HG03196 (cell line): ENCODE results near the gene AHNAK.
"Not testable (repeated sequence)": the region's sequence is repeated elsewhere in the genome, so short reads cannot be mapped to it uniquely, and the experiment has no call there.

Experiments
- ATAC-seq: cut with Tn5 transposase; IDR thresholded peaks from one replicate; pipeline ENCODE4 v1.9.1; 2021; ENCODE audit not compliant: unreplicated experiment

The AHNAK gene

DNA sequence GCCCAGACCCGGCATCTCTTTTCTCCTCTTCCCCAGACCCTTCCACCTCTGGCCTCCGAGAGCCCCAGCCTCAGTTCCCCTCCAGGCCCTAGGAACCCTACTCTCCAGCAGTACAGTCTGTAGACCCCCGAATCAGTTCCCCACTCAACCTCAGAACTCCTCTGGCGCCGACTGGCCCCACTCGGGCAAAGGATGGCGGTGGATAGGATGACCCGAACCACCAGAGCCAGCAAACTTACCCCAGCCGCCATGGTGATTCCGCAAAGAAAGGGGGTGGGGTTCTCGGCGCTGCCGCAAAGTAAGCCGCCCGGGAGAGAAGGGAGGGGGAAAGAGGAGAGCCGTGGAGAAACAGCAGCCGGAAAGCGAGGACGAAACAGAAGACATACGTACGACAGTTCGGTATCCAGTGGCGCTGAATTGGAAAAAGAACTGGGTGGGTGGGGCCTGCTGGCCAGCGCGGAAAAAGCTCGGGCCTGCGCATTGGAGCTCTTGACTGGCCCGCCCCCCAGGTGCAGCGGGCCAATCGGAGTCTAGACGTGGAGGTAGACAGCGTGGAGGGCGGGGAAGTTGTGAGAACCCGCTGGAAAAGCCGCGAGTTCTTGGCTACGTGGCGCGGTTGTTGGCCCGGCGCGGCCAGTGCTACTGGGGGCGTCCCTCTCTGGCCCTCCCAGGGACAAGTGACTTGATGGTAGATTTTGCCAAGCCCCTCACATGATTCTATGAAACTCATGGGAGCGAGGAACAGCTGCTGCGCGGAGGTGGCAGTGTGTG is 27.2 kb upstream of the AHNAK start, which contains the start of gene EEF1G:
Gene EEF1G (minus strand): TSS at position 300 of the 771 bp plus-strand sequence. CDS start 49 bp downstream, at position 251.
- ATAC-seq = peak; percentile 75

DNA sequence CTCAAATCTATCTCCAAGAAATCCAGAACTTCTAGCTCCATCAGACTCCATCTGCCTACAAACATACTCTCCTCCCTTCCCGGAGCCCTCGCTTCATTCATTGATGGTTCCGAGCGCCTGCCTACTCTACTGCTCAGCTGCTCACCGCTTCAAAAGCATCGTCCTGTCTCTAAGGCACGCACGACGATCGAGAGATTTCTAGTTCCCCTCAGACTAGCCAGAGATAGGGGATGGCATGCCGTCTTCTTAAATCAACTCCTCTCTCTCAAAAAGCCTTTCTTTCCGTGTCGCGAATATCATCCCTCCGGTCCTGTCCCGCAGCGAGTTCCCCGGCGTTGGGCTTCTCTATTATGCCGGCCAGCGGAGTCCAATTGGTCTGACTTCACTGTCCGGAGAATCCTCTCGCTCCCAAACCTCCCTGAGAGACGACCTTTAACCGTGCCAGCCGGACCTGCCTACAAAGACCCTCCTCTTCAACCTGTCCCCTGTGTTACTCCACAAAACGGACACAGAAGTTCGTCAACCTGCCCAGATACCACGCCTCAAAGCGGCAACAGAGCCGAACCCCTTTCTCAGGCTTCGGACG is 26.5 kb upstream of the AHNAK start:
- ATAC-seq = no peak

DNA sequence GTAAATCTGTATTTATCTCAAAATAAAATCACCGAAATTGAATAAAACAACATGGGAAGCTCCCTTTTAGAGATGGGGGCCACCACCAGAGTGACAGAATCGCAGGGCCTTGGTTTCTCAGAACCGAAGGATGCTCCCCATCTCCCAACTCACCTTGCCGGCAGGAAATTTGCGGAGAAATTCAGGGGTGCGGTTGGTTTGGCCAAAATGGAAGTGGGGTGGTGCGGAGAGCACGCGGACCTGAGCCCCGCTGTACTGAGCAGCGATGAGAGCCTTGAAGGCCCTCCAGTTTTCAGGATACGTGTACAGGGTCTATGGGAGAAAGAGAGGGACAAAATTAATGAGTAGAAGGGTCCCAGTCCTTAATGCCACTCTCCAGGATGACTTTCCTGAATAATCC is 25.8 kb upstream of the AHNAK start:
- ATAC-seq = no peak

DNA sequence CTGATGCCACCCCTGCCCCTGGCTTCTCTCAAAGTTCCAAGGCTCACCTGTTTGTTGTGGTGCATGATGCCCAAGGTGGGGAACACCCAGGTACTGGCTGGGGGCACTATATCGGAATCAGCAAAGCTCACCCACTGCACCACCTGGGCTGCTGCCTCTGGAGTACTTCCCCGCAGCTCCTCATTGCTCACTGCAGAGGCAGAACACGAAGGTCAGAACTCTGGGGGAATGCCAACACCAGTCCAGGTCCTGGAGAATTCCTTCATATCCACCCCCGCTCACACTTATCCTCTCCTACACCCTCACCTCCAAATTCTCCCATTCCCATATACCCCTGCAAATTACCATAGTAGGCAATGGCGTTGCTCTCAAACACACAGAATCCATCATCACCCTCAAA is 24.9 kb upstream of the AHNAK start:
- not testable (repeated sequence) for ATAC-seq

DNA sequence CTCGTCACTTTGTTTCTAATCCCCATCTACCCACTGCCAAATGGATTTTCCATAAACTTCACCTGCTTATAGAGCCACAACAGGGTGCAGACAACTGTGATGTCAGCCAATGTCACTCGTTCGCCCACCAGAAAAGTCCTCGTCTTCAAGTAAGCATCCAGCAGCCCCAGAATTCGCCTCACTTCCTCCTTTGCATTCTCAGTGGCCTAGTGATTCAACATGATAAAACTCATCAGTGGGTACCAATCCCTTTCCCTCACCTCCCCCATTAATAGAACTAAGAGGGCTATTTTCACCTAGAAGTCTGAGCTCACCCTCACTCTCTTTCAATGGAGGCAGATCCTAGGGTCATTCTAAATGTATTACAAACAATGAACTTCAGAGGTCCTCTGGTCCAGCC is 24.3 kb upstream of the AHNAK start:
- not testable (repeated sequence) for ATAC-seq

DNA sequence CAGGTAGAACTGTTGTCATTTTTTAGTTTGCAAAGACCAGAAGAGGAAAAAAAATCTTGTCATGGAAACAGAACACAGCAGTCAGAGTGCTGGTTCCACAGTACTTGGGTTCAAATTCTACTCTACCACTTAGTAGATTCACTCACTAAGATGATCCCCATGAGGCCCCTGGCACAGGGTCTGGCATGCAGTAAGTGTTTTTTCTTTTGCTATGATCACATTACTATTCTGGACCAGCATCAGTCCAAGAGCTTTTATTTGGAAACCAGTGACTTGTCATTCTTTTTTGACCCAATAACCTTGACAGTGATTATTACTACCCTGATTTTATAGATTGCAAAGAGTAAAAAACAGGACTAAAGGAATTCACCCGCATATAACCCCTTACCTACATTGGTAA is 23.0 kb upstream of the AHNAK start:
- no peak for ATAC-seq

DNA sequence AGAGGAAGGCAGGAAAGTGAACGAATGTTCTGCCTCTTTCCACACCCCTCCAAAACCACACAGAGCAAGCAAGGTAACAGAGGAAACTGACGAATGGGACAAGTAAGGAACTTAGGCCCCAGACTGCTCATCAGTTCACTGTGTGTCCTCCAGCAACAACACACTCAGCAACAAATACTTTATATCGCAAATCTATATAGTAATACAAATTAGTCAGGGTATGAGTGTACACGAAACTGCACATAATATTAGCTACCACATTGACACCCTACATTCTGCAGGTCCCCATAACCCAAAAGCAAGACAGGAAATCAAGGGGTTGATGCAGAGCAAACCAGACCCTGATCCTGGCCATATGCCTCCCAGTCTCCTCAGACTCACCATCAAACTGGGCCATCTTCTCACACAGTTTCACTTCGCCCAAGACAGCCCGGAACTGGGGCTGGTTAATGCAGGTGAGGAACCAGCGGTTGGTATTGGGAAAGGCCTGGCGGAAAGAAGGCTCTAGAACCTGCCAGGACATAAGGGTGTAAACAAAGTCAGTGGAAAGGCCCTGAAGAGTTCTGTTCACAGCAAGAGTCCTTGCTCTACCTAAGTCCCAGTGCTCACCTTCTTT is 20.5 kb upstream of the AHNAK start:
- no peak for ATAC-seq

DNA sequence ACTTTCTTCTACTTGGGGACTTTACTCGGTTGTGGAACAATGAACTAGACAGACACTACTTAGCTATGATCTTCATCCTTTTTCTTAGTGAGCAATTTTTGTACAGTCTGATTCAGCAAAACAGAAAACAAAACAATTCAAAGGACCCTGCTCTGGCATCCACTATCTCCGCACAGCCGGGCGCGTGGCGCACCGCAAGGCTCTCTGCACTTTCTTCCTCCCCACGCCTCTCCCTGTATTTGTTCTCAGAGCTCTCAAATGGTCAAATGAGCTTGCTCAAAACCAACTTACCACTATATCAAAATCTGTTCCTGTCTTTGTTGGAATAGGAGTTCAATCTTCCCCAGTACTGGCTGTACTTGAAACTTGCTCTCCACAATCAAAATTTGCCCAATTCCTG is 19.6 kb upstream of the AHNAK start:
- no peak for ATAC-seq

DNA sequence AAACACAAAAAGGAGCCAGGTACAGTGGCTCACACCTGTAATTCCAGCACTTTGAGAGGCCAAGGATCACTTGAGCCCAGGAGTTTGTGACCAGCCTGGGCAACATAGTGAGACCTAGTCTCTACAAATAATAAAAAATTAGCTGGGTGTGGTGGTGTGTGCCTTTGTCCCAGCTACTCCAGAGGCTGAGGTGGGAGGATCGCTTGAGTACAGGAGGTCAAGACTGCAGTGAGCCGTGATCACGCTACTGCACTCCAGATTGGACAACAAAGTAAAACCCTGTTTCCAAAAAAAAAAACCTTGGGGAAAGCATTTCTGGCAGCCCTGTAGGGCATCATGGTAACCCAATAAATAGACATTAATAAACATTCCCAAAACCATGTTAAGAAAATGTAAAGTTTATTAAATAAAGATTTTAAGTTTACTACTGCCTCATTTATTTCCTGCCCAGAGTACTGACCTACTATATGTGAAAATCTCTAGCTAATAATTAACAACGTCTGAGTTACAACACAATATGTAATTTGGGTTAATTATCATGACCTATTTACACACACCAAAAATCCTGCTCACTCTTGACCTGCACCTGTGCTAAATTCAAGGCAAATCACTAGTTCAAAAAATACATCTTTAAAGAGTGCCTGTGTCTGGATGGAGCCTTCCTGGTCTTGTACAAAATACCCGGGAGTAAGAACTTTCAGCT is 18.6 kb upstream of the AHNAK start:
- ATAC-seq = no peak

DNA sequence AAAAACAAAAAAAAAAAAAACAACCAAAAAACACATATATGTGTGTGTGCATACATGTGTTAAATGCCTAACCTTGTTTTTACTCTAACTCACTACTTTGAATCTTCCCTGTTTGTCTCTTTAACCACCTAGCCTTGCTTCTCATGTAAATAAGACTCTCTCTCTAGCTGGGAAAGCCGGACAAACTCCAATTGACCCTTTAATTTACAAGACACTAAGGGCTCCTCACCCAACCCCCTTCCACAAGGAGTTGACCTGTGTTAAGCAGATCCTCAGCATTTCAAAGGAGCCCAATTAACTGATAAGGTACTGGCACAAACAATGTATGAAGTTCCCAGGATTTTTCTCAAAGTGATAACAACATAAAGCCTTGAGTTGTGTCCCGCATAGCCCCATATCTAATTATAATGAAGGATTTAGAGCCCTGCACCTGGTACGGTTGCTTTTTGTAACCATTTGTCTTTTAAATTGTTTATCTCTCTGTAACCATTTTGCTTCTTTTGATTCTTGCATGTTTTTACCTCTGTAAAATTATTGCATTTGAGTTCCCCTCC is 15.1 kb upstream of the AHNAK start:
- ATAC-seq = not testable (repeated sequence)

DNA sequence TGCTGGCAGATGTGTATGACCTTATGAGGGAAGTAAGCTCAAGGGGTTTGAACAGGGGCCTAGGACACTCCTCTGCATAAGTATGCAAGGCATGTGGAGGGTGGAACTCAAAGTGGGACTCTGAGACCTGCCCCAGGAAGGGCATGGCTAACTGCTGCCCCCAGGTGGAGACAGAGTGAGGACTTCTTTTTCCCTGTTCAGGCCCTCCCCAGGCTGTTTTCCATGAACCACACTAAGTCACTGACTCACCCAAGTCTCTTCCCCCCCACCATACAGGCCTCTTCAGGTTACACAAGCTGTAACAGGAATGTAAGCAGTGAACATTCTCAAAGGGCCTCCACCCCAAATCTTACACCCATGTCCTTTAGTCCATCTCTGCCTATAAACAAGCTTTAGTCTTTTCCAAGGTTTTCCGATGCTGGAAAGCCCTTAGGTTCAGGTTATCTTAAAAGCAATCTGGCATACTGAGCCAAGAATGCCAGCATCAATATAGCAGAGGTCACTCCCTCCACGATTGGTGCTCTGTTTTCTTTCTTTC is 14.0 kb upstream of the AHNAK start:
- no peak for ATAC-seq

DNA sequence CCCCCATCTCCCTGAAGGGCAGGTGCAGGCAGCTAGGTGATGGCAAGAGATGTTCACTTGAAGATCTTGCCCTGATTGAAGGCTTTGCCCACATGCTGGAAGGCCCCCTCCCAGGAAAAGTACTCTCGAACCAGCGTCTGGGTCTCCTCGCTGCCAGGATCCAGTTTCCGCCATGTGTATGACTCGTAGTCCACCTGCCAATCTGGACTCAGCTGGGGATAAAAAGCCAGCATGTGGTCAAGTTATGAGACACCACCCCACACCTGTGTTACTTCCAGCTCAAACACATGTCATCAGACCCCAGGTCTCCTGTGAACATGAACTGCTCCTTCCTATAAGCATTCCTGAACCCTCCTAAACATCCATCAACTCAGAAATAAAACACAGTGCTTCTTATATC is 13.0 kb upstream of the AHNAK start:
- not testable (repeated sequence) for ATAC-seq

DNA sequence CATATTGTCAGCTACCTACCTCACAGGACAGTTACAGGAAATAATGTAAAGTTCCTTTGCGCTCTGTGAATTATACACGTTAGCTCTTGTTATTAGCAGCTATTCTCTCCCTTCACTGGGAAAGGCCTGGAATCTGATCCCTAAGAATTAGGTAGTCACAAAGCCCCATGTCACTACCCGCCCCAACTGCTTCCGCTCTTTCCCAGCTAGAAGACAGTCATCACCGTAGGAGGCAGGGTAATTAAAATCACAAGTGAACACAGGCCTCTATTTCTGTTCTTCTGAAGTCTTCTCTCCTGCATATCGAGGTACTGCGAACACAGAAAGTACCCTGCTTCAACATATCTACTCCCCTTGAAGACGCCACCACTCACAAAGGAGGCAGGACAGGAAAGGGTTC is 12.6 kb upstream of the AHNAK start:
- no peak for ATAC-seq

DNA sequence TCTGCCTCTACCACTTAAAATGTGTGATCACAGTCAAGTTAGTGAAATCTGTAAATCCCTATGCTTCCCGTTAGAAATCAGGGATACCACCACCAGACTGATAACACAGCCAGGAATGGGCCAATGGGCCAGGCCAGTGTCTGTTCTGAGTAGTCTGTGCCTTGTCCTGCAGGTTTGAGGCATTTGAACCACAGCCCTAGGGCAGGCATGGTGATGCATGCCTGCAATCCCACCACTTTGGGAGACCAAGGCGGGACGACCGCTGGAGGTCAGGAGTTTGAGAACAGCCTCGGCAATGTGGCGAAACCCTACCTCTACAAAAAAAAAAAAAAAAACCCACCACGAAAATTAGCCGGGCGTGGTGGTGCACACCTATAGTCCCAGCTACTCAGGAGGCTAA is 12.1 kb upstream of the AHNAK start:
- no peak for ATAC-seq

DNA sequence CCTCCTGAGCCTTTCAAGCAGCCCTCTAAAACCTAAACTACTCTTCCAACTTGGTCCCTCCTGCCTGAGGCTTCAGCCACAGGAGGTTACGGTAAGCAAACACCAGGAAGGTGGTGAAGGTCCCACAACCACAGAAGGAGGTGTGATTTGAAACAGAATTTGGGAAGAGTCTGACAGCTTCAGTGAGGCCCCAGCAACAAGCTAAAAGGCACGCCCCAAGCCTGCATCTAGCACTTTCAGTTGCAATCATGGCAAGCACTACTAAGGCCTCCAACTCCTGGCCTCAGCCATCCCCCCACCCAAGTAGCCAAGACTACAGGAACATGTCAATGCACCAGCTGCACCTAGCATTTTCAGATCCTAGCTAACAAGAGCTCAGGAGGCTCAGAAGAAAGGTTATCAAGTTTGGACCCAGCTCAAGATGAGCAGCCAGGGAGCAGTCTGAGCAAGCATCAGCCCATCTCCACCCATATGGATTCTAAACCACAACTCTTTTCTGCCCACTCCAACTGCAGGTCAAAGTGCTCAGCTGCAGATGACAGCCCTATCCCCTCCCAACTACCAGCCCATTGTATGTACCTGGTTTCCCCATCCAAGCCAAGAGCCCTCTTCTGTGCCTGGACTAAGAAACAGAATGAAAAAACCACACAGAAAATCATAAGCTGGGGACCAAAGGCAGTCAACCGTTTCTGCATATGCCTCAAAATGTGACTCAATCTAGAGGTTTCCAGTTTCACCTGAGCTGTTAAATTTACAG is 10.4 kb upstream of the AHNAK start:
- peak; percentile 19 for ATAC-seq

DNA sequence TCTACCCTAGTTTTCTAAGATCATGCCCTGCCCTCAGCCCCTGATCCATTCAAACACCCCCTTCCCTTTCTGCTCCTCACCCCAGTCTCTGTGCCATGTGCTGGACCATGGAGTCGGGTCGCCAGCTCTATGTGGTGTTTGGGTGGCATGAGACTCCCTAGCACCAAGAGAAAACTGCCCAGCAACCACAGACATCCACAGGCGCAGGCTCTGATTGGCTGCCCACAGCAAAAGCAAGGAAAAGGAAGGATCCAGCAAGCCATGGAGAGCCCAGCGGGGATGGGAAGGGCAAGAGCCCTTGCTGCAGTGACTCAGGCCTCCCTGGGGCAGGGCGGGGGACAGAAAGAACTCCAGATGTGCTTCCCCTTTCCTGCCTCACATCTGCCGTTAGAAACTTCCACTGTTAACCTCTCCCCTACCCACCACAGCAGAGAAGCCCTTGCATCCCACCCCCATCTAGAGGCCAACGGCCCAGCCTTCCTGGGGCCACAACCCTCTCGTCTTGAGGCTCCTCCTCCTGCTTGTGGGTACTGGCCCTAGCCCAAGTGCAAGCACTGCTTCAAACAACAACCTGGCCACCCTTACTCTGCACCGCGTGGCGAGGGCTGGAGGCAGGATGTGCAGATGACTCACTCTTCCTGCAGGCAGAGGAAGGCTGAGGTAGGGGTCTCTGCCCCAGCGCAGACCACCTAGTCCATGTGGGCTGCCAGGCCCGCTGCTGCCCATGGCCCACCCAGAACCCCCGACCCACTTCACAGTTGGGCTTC is 9.7 kb upstream of the AHNAK start:
- ATAC-seq = peak; percentile 41

DNA sequence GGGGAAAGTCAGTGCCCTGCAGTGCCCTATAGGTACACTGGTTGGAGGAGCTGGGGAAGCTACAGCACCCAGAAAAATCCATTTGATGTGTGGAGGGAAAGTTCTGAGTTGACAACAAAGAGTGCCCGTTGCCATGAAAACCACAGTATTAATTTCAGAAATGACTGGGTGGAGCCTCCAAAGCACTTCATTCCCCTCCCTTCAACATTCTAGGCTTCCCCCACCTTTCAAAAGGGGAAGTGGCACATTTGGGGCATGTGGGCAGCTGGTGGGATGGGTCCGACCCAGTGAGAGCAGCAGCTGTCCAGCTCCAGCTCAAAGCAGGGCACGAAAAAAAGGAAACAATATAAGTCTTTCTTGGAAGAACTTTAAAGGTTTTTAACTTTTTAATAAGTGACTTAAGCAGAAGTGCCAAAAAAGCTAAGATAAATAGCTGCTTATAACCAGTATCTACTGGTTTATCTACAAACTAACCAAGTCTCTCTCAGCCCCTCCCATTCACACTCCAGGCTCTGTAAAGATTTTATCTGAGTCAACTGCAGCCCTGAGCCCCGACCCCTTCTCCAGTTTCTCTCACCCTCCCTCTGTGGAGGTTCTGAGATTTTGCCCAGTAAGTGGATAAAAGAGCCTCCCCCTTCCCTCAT is 9.0 kb upstream of the AHNAK start:
- peak; percentile 32 for ATAC-seq

DNA sequence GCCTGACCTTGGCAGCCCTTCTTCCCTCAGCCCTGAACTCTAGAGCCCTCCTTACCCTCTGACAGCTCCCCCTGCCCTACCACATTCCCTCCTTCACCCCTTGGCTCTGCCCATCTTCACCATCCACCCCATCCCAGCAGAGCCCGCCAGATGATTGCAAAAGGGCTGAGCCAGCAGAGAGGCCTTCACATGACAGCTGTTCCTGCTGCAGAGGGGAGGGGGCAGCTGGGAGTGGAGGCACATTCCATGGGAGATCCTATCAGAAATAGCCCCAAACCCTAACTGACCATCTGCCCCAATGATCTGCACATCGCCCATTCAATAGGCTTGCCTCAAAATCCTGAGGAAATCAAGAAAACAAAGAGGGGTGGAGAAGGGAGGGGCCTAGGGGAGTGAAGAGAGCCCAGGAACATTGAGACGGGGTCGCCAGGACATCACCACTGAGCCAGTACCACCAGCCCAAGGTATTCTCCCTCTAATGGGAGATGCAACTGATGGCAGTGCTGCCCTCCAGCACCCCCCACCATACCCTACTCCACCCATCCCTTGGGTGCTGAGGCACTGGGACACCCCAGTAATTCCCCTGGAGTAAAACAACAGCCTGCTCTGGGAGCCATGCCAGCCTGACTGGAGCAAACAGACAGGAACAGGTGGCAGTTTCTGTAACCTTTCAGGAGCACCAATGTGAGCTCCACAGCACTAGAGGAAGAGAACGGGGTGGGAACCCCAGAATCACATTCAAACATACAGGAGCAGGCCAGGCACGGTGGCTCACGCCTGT is 8.0 kb upstream of the AHNAK start:
- ATAC-seq = no peak
